ENCODE measurements around the gene CLNK.
"Not testable (repeated sequence)": the region's sequence is repeated elsewhere in the genome, so short reads cannot be mapped to it uniquely, and the experiment has no call there.

The CLNK gene

GRCh38 chr4:10575414-10575813 lies 109.2 kb downstream of the CLNK start:
- DNase-seq = no peak

DNA sequence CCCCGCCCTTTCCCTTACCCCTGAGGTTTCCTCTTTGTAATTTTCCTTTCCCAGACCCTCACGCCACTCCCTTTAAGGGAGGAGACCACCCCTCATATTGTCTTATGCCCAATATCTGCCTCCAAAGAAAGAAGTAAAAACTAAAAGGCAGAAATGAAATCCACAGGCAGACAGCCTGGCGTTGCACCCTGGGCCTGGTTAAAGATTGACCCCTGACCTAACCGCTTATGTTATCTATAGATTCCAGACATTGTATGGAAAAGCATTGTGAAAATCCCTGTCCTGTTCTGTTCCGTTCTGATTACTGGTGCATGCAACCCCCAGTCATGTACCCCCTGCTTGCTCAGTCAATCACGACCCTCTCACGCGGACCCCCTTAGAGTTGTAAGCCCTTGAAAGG lies 110.0 kb downstream of the CLNK start:
- DNase-seq = not testable (repeated sequence)

GRCh38 chr4:10571909-10572308 lies 112.7 kb downstream of the CLNK start:
- no peak for DNase-seq

- no peak for DNase-seq
These were observed 115.1 kb downstream of the CLNK start for GRCh38 chr4:10569491-10569890.

GRCh38 chr4:10567766-10568165 lies 116.8 kb downstream of the CLNK start:
- no peak for DNase-seq

- DNase-seq = no peak
These were observed 119.3 kb downstream of the CLNK start for GRCh38 chr4:10565166-10565780.

GRCh38 chr4:10554694-10555093 lies 129.9 kb downstream of the CLNK start:
- peak; percentile 66 for DNase-seq

DNA sequence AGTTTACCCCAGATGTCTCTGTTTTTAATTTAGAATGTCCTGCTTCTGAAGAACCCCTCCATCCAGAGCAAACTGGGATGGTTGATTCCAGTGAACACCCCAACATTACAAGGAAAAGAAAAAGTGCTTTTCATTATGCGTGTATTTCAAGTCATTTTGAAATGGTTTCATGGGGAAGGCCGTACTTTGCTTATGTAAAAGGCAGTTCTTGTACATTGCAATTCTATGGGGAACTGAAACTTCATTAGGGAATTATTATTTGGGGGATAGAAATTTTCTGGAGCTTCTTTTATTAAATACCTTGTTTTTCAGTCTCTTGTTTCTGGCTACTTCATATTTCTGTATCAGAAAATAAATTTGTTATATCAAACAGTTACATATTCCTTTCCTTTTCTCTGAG lies 130.4 kb downstream of the CLNK start:
- DNase-seq = no peak

- DNase-seq = no peak
These were observed 131.8 kb downstream of the CLNK start for GRCh38 chr4:10552591-10553280.

GRCh38 chr4:10535912-10536311 lies 148.7 kb downstream of the CLNK start:
- DNase-seq = no peak

GRCh38 chr4:10534820-10535219 lies 149.7 kb downstream of the CLNK start:
- DNase-seq = no peak

GRCh38 chr4:10532155-10532554 lies 152.4 kb downstream of the CLNK start:
- DNase-seq = no peak

DNA sequence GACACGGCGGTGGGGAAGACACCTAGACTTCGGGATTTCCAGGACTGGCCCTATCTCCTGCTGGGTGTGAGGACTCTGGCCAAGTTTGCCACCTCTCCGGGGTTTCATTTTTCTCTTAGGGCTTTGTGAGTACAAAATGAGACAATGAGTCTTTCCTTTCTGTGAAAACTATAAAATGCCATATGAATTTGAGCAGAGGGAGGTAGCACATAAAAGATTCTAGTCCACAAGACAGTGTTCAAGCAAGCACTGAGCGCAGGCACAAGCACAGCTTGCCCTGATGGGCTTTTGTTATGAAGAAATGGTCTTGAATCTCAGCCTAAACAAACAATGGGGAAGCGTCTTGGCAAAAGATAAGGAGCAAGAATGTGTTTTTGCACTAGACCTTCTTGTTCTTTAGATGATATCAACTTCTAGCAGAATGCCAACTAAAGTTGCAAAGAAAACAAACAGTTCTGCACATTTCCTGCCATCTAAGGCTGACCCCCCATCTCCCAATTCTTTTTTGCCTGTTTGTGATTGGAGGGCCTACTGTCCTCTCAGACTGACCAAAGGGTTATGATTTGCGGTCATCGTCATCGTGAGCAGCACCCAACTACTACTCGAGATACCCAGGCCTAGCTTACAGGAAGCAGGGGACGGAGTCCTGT lies 154.3 kb downstream of the CLNK start:
- no peak for DNase-seq

DNA sequence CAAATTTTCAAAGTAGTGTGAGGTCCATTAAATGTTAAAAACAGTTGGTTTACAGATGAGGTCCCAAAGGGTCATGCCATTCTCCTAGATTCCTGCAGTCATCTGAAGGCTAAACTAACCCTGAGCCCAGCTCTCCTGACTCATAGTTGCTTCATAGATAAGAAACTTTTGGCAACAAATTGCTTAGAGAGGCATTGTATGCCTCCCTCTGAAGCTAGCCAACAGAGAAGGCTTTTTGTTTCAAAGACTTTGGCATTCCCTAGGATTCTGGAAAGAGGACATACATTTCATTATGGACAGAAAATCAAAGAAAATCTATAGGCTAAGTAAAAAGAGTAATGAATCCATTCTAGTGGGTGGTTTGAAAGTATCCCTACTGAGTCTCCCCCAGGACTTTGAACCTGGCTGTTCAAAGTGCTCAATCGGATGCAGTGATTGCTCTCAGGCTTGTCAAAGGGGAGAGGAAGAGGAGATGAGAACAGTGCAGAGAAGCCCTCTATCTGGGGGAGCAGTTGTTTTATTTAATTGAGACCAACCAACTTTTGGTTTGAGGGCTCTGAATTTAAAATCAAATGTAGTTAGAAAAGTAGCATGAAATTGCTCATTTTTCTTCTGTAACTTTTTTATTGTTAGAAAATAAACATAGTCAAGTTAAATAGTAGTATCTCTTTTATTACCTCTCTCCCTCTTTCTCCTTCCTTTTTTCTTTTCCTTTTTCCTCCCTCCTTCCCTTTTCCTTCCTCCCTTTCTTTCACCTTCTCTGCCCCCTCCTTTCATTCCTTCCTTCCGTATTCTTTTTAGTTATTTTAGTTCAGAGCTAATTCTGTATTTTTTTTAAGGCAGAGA lies 155.1 kb downstream of the CLNK start:
- DNase-seq = peak; percentile 28

GRCh38 chr4:10527438-10527837 lies 157.1 kb downstream of the CLNK start:
- no peak for DNase-seq

GRCh38 chr4:10526429-10527222 lies 157.9 kb downstream of the CLNK start:
- DNase-seq = no peak

GRCh38 chr4:10524196-10524833 lies 160.3 kb downstream of the CLNK start:
- DNase-seq = no peak

- DNase-seq = no peak
These were observed 163.1 kb downstream of the CLNK start for GRCh38 chr4:10521424-10521823.

- no peak for DNase-seq
These were observed 174.8 kb downstream of the CLNK start for GRCh38 chr4:10509733-10510132.

DNA sequence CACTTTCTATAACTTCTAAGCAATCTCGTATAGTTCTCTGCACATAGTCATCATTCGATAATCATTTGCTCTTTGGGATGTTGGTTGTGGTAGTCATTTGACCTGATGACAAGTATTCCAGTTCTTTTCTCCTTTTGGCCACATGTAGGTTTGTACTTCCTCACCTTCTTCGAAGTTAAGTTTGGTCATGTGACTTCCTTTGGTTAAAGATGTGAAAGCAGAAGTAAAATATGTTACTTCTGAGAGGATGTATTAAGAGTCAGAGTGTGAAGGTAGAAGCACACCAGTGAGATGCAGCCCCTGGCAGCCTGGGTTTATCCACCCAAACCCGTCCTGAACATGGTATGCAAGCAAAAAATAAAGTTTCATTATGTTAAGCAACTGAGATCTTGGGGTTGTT lies 178.5 kb downstream of the CLNK start:
- no peak for DNase-seq

GRCh38 chr4:10504570-10505179 lies 179.9 kb downstream of the CLNK start:
- no peak for DNase-seq

DNA sequence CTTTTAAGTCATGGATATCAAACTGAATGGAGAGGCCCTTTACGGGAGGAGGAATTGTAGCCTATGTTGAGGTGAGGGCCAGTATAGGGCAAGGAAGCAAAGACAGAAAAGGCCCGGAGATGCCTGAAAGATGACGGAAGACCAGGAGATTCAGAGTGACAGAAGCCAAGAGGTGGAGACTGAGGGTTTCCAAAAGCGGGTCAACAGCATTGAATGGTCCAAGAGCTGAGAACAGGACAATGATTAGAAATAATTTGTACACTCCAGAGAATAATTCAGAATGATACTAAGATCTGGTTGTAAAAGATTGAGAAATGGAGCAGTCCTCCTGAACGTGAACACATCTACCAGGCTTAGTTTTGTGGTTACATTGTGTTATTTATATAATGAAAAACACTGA lies 181.9 kb downstream of the CLNK start:
- no peak for DNase-seq

Data from hematopoietic multipotent progenitor cell treated with erythropoietin and hydrocortisone succinate and interleukin-3 and kit ligand, for 8 days (in vitro differentiated cells).